T1000 (cell line): ENCODE results near the gene MYL6B.

ENCODE experiments used
- DNase-seq: peaks from one replicate; lab custom pipeline; 2025; ENCODE audit warnings: mixed read lengths; lab: John Stamatoyannopoulos, UW

The MYL6B gene

GRCh38 chr12:56165369-56165768 is 13.0 kb downstream of the MYL6B start:
- DNase-seq = no peak

- DNase-seq = no peak
These were observed 16.9 kb downstream of the MYL6B start for GRCh38 chr12:56169229-56169759.

- no peak for DNase-seq
These were observed 20.5 kb downstream of the MYL6B start for GRCh38 chr12:56172839-56173238.

- DNase-seq = no peak
These were observed 26.0 kb downstream of the MYL6B start for GRCh38 chr12:56178347-56178746.

- DNase-seq = no peak
These were observed 34.6 kb downstream of the MYL6B start for GRCh38 chr12:56186957-56187356.

- no peak for DNase-seq
These were observed 35.9 kb downstream of the MYL6B start for GRCh38 chr12:56188131-56188777.

- no peak for DNase-seq
These were observed 36.4 kb downstream of the MYL6B start for GRCh38 chr12:56188778-56189098.

GRCh38 chr12:56189099-56189917 is 36.9 kb downstream of the MYL6B start, which contains the start of gene SMARCC2:
TSS of gene SMARCC2 (minus strand) at chr12:56189483. CDS start at chr12:56189461, 22 bp downstream.
- DNase-seq = peak; percentile 84

GRCh38 chr12:56189918-56190694 is 37.7 kb downstream of the MYL6B start:
- DNase-seq = peak; percentile 89

GRCh38 chr12:56190695-56191155 is 38.3 kb downstream of the MYL6B start:
- no peak for DNase-seq

- DNase-seq = no peak
These were observed 40.2 kb downstream of the MYL6B start for GRCh38 chr12:56192582-56192981.

- peak; percentile 38 for DNase-seq
These were observed 40.7 kb downstream of the MYL6B start for GRCh38 chr12:56193025-56193578.

GRCh38 chr12:56196818-56197550 is 44.6 kb downstream of the MYL6B start:
- peak; percentile 65 for DNase-seq

- no peak for DNase-seq
These were observed 45.7 kb downstream of the MYL6B start for GRCh38 chr12:56197921-56198635.

GRCh38 chr12:56198836-56199235 is 46.4 kb downstream of the MYL6B start:
- DNase-seq = no peak

GRCh38 chr12:56202366-56202765 is 50.0 kb downstream of the MYL6B start:
- no peak for DNase-seq

GRCh38 chr12:56202838-56203237 is 50.5 kb downstream of the MYL6B start:
- no peak for DNase-seq

- DNase-seq = no peak
These were observed 51.9 kb downstream of the MYL6B start for GRCh38 chr12:56204275-56204674.

GRCh38 chr12:56205445-56205844 is 53.1 kb downstream of the MYL6B start:
- no peak for DNase-seq

GRCh38 chr12:56206452-56207166 is 54.2 kb downstream of the MYL6B start:
- peak; percentile 23 for DNase-seq
